PC-9 (cell line): ENCODE results near the gene TMEFF1. TPM values are rescaled to one million over a fixed set of nuclear protein-coding genes. Genes with fewer than 3 reads are reported as not detected.
A peak's percentile ranks its signal among the peaks of the same experiment; 100 is the strongest.

ENCODE experiments used
- Bru-seq: library from RNA; stranded (reverse); fragments of 400-500 nt; gene quantifications from one replicate; lab custom pipeline; 2021; lab: Mats Ljungman, UMichigan
- BruChase-seq, 2 experiments: library from RNA; stranded (reverse); fragments of 400-500 nt; gene quantifications; one replicate each; lab custom pipeline; 2021; lab: Mats Ljungman, UMichigan
- BruUV-seq: library from RNA; stranded (reverse); fragments of 400-500 nt; replicated peaks from 2 replicates; lab custom pipeline; 2021; lab: Mats Ljungman, UMichigan
- CTCF ChIA-PET: fragments of 300-600 bp; sonication (Branson Sonifier 250); formaldehyde crosslinking; loops from one replicate; lab custom pipeline; 2022; ENCODE audit warnings: antibody characterized with exemption; lab: Charles Lee
- POLR2A ChIA-PET: fragments of 300-600 bp; sonication (Branson Sonifier 250); formaldehyde crosslinking; loops from one replicate; lab custom pipeline; 2022; ENCODE audit warnings: antibody characterized with exemption; ENCODE audit not compliant: unreplicated experiment; lab: Charles Lee
- DNase-seq, 2 experiments: peaks; one replicate each; pipeline versions ENCODE4 v3.0.0 to v3.0.0-alpha.2; 2015 to 2022; ENCODE audit warnings: mixed read lengths in 1 of 2
- H2AFZ ChIP-seq: fragments of 200-600 bp; sonication (generic); 2 replicates; pipeline ENCODE4 v1.8.1; 2017; ENCODE audit warnings: antibody characterized with exemption
- H3F3A ChIP-seq: fragments of 200-600 bp; sonication (generic); 2 replicates; pipeline ENCODE4 v1.8.1; 2017; ENCODE audit warnings: antibody characterized with exemption, mild to moderate bottlenecking, low read depth; ENCODE audit not compliant: insufficient read depth
- H3K27ac ChIP-seq: fragments of 200-600 bp; sonication (generic); 2 replicates; pipeline ENCODE4 v1.6.1; 2016; ENCODE audit warnings: mixed run types
- H3K27me3 ChIP-seq: fragments of 200-600 bp; sonication (generic); 2 replicates; pipeline ENCODE4 v1.6.1; 2016; ENCODE audit warnings: low read depth, mixed run types; ENCODE audit not compliant: insufficient read depth
- H3K36me3 ChIP-seq: fragments of 200-600 bp; sonication (generic); 2 replicates; pipeline ENCODE4 v1.6.1; 2016; ENCODE audit warnings: low read depth, mixed run types
- H3K4me1 ChIP-seq: fragments of 200-600 bp; sonication (generic); replicated peaks from 2 replicates; pipeline ENCODE4 v1.6.1; 2016; ENCODE audit warnings: mixed run types; ENCODE audit not compliant: insufficient read depth
- H3K4me2 ChIP-seq: fragments of 200-600 bp; sonication (generic); 2 replicates; pipeline ENCODE4 v1.6.1; 2017; ENCODE audit warnings: mixed run types
- H3K4me3 ChIP-seq: fragments of 200-600 bp; sonication (generic); 2 replicates; pipeline ENCODE4 v1.6.1; 2016; ENCODE audit warnings: mixed run types
- H3K79me2 ChIP-seq: fragments of 200-600 bp; sonication (generic); 2 replicates; pipeline ENCODE4 v1.6.1; 2017; ENCODE audit warnings: low read depth, mixed run types
- H3K9me2 ChIP-seq: fragments of 200-600 bp; sonication (generic); 2 replicates; pipeline ENCODE4 v1.8.1; 2017; ENCODE audit warnings: mild to moderate bottlenecking; ENCODE audit not compliant: insufficient read depth
- H3K9me3 ChIP-seq: fragments of 200-600 bp; sonication (generic); 2 replicates; pipeline ENCODE4 v1.8.1; 2016; ENCODE audit warnings: low read depth; ENCODE audit not compliant: insufficient read depth
- H4K20me1 ChIP-seq: fragments of 200-600 bp; sonication (generic); 2 replicates; pipeline ENCODE4 v1.8.1; 2017; ENCODE audit not compliant: insufficient read depth
- CTCF ChIP-seq: fragments of 200-600 bp; sonication (generic); conservative IDR thresholded peaks from 2 replicates; pipeline ENCODE4 v1.6.1; 2017; ENCODE audit warnings: mixed run types, antibody characterized with exemption, mild to moderate bottlenecking, moderate library complexity
- EZH2 ChIP-seq: fragments of 200-600 bp; sonication (generic); IDR thresholded peaks from 2 replicates; pipeline ENCODE4 v1.8.0; 2017; ENCODE audit warnings: antibody characterized with exemption, low read depth
- intact Hi-C: fragments of 100-400 bp; cut with micrococcal nuclease; formaldehyde crosslinking; loops from one replicate; pipeline ENCODE4 v1.10.0; 2022; ENCODE audit not compliant: unreplicated experiment
- long read RNA-seq: library from polyadenylated mRNA; stranded (forward); transcript quantifications from one replicate; pipeline ENCODE4 v2.0.0, GENCODE V29; 2022
- total RNA-seq: library from RNA; stranded (reverse); gene quantifications from 2 replicates; pipeline ENCODE4 v1.2.3, GENCODE V29; 2021

TMEFF1 gene
- total RNA-seq (1.1 and 1.7 TPM in 2 replicates), Bru-seq, nascent RNA (not detected), BruChase-seq, experiment 1, labeled RNA remaining after a 2-hour chase (percentile 15 among the genes with signal in this experiment), BruChase-seq, experiment 2, labeled RNA remaining after a 6-hour chase (percentile 39 among the genes with signal in this experiment)
- long read RNA-seq, partial matches to known transcripts: 0 of 3 reads
- long read RNA-seq, other reads (novel, unspliced or antisense): 0 of 3 reads

- DNase-seq: peak in 1 of 2 experiments; percentile 40
- Histone ChIP-seq H2AFZ (peak within 1 kb of the TSS; percentile 88), H3K36me3 (no peaks in the 10 kb centered on the region), H3K27me3 (no peaks in the 10 kb centered on the region), H3K27ac (no peak within 1 kb of the TSS), H3K4me3 (peak within 1 kb of the TSS; percentile 61), H3K9me2 (no peaks in the 10 kb centered on the region), H4K20me1 (no peaks in the 10 kb centered on the region), H3K4me1 (no peaks in the 10 kb centered on the region), H3K9me3 (no peaks in the 10 kb centered on the region), H3K4me2 (peak within 1 kb of the TSS; percentile 91), H3F3A (no peaks in the 10 kb centered on the region), H3K79me2 (no peaks in the 10 kb centered on the region)
- BruUV-seq: no TSS peak
- TF ChIP-seq CTCF (no peak), EZH2 (no peak)
- intact Hi-C loops: no loop called here
- CTCF ChIA-PET: interaction anchor here (0.5 to 0.6 kb wide), 3 partner anchors 386 to 1310 kb away, joined by 3 to 7 read pairs (median 5); no protein-coding TSS in a partner anchor
- POLR2A ChIA-PET: no interaction called here
Observed at GRCh38 chr9:100472788-100473275, at the start of gene TMEFF1. Gene TMEFF1 (plus strand): TSS chr9:100473149. CDS start chr9:100473545, 396 bp downstream.

GRCh38 chr9:100425758-100426157, 47.2 kb upstream of the TMEFF1 start:
- peaks cover 29% of the 10 kb centered on the region for H3K79me2 ChIP-seq
- H2AFZ ChIP-seq: peak overlapping the region; percentile 98
- peaks cover 40% of the 10 kb centered on the region for H3K4me1 ChIP-seq
- DNase-seq: no peak
- no TSS peak for BruUV-seq
- H3F3A ChIP-seq: peaks cover 36% of the 10 kb centered on the region
- no peaks in the 10 kb centered on the region for H3K9me3 ChIP-seq
- TF ChIP-seq EZH2: no peak
- TF ChIP-seq CTCF: no peak
- ChIA-PET CTCF (no interaction called here), POLR2A (interaction anchor here (0.6 kb wide), 1 partner anchor 1194 kb away, joined by 5 read pairs; no protein-coding TSS in a partner anchor)
- H3K27me3 ChIP-seq: no peaks in the 10 kb centered on the region
- intact Hi-C loops: loop anchor here (2.0 to 5.0 kb wide), 3 partner anchors 15 to 603 kb away; partner anchors contain the start of gene NR4A3
- H4K20me1 ChIP-seq: no peaks in the 10 kb centered on the region
- H3K9me2 ChIP-seq: no peaks in the 10 kb centered on the region
- peak overlapping the region; percentile 89 for H3K27ac ChIP-seq
- H3K4me2 ChIP-seq: peak overlapping the region; percentile 89
- peak overlapping the region; percentile 96 for H3K4me3 ChIP-seq
- H3K36me3 ChIP-seq: no peaks in the 10 kb centered on the region

- DNase-seq: no peak
- CTCF ChIA-PET: interaction anchor here (0.6 kb wide), 1 partner anchor 33 kb away, joined by 13 read pairs; no protein-coding TSS in a partner anchor
- peaks cover 33% of the 10 kb centered on the region for H3K79me2 ChIP-seq
- peak overlapping the region; percentile 89 for H3K27ac ChIP-seq
- peak overlapping the region; percentile 96 for H3K4me3 ChIP-seq
- no peak for TF ChIP-seq EZH2
- no peak for TF ChIP-seq CTCF
- intact Hi-C loops: loop anchor here (2.0 to 5.0 kb wide), 3 partner anchors 15 to 604 kb away; partner anchors contain the start of gene NR4A3
- H3K27me3 ChIP-seq: no peaks in the 10 kb centered on the region
- H3K4me1 ChIP-seq: peaks cover 40% of the 10 kb centered on the region
- H4K20me1 ChIP-seq: no peaks in the 10 kb centered on the region
- peak overlapping the region; percentile 98 for H2AFZ ChIP-seq
- peak overlapping the region; percentile 89 for H3K4me2 ChIP-seq
- no peaks in the 10 kb centered on the region for H3K36me3 ChIP-seq
- no peaks in the 10 kb centered on the region for H3K9me3 ChIP-seq
- POLR2A ChIA-PET: interaction anchor here (0.7 kb wide), 1 partner anchor 14 kb away, joined by 7 read pairs; no protein-coding TSS in a partner anchor
- BruUV-seq: no TSS peak
- peaks cover 36% of the 10 kb centered on the region for H3F3A ChIP-seq
- no peaks in the 10 kb centered on the region for H3K9me2 ChIP-seq
Observed at GRCh38 chr9:100426189-100426529, 46.8 kb upstream of the TMEFF1 start.
